HepG2 (cell line): ENCODE data around the gene BATF.

Experiments used
- ARID3A ChIP-seq: IDR thresholded peaks from 2 replicates; pipeline ENCODE4 v1.6.1; 2012; ENCODE audit warnings: low read depth, low read length, improper control_type of control experiment
- CTCF ChIP-seq: sonication (generic); formaldehyde crosslinking; IDR thresholded peaks from 2 replicates; pipeline ENCODE4 v1.5.0; 2020; ENCODE audit warnings: mild to moderate bottlenecking, missing genetic modification reagents, moderate library complexity
- ESRRA ChIP-seq: sonication (generic); formaldehyde crosslinking; IDR thresholded peaks from 2 replicates; pipeline ENCODE4 v1.5.1; 2020; ENCODE audit warnings: mild to moderate bottlenecking, low read depth, missing genetic modification reagents
- MIER2 ChIP-seq: IDR thresholded peaks from 2 replicates; pipeline ENCODE4 v1.6.1; 2016; ENCODE audit warnings: missing biosample characterization, missing genetic modification reagents
- MYNN ChIP-seq: sonication (generic); formaldehyde crosslinking; IDR thresholded peaks from 2 replicates; pipeline ENCODE4 v1.4.0; 2020; ENCODE audit warnings: mild to moderate bottlenecking, low read depth, missing genetic modification reagents
- NFIC ChIP-seq: IDR thresholded peaks from 2 replicates; pipeline ENCODE4 v1.6.1; 2012; ENCODE audit warnings: mild to moderate bottlenecking, low read length, inconsistent platforms
- NFYB ChIP-seq: sonication (generic); formaldehyde crosslinking; IDR thresholded peaks from 2 replicates; pipeline ENCODE4 v1.4.0; 2020; ENCODE audit warnings: missing genetic modification reagents
- RCOR2 ChIP-seq: IDR thresholded peaks from 2 replicates; pipeline ENCODE4 v1.6.1; 2016; ENCODE audit warnings: missing biosample characterization, missing genetic modification reagents
- RFX5 ChIP-seq: IDR thresholded peaks from 2 replicates; pipeline ENCODE4 v1.6.1; 2011; ENCODE audit warnings: low read depth, low read length, improper control_type of control experiment
- ZNF674 ChIP-seq: sonication (generic); formaldehyde crosslinking; IDR thresholded peaks from 2 replicates; pipeline ENCODE4 v1.5.0; 2020; ENCODE audit warnings: low read depth, mild to moderate bottlenecking, missing genetic modification reagents
- TF ChIP-seq, protein P1 (sequence below): sonication (generic); formaldehyde crosslinking; IDR thresholded peaks from 2 replicates; pipeline ENCODE4 v1.9.0; 2022; ENCODE audit warnings: missing genetic modification reagents, mild to moderate bottlenecking, borderline replicate concordance
- TF ChIP-seq, protein P2 (sequence below): sonication (generic); formaldehyde crosslinking; IDR thresholded peaks from 2 replicates; pipeline ENCODE4 v1.4.0; 2020; ENCODE audit warnings: mild to moderate bottlenecking, missing genetic modification reagents

GRCh38 chr14:75496755-75497154 lies 25.5 kb upstream of the BATF start:
- no peak for TF ChIP-seq CTCF (CRISPR knock-in tag)
- no peak for TF ChIP-seq RCOR2 (CRISPR knock-in tag)
- no peak for TF ChIP-seq RFX5
- TF ChIP-seq ARID3A, result no peak
- TF ChIP-seq, protein P1, sequence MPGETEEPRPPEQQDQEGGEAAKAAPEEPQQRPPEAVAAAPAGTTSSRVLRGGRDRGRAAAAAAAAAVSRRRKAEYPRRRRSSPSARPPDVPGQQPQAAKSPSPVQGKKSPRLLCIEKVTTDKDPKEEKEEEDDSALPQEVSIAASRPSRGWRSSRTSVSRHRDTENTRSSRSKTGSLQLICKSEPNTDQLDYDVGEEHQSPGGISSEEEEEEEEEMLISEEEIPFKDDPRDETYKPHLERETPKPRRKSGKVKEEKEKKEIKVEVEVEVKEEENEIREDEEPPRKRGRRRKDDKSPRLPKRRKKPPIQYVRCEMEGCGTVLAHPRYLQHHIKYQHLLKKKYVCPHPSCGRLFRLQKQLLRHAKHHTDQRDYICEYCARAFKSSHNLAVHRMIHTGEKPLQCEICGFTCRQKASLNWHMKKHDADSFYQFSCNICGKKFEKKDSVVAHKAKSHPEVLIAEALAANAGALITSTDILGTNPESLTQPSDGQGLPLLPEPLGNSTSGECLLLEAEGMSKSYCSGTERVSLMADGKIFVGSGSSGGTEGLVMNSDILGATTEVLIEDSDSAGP, result no peak
- TF ChIP-seq MYNN (CRISPR knock-in tag), result no peak
- TF ChIP-seq ZNF674, result no peak
- no peak for TF ChIP-seq MIER2
- no peak for TF ChIP-seq NFYB (CRISPR knock-in tag)
- no peak for TF ChIP-seq ESRRA
- TF ChIP-seq, protein P2, sequence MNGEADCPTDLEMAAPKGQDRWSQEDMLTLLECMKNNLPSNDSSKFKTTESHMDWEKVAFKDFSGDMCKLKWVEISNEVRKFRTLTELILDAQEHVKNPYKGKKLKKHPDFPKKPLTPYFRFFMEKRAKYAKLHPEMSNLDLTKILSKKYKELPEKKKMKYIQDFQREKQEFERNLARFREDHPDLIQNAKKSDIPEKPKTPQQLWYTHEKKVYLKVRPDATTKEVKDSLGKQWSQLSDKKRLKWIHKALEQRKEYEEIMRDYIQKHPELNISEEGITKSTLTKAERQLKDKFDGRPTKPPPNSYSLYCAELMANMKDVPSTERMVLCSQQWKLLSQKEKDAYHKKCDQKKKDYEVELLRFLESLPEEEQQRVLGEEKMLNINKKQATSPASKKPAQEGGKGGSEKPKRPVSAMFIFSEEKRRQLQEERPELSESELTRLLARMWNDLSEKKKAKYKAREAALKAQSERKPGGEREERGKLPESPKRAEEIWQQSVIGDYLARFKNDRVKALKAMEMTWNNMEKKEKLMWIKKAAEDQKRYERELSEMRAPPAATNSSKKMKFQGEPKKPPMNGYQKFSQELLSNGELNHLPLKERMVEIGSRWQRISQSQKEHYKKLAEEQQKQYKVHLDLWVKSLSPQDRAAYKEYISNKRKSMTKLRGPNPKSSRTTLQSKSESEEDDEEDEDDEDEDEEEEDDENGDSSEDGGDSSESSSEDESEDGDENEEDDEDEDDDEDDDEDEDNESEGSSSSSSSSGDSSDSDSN, result no peak
- TF ChIP-seq NFIC, result no peak
